ENCODE data around the gene A1CF.

DNA sequence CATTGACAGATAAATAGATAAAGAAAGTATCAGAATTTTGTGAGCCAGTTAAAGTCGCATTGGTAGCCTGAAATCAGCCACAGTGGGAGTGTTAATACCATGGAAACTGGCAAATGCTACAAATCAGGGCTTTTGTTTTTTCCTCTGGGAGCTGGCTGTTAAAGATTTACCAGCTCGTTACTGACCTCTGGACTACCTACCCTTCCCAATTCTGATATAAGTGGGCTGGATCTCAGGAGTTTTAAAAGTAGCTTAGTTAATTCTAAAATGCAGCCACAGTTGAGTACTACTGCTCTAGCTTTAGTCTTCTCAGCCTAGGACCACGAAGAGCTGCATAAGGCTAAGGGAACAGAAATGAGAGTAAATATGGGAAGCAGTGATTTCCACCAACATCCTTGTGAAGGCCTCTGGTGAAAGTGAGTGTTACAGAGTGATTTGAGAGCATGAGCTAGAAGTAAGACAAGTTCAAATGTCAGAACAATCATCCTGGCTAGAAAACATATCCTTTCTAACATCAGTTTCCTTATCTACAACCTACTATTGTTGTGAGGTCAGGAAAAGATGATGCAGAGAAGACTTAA lies 53.2 kb downstream of the A1CF start:
- TF ChIP-seq, protein P1, sequence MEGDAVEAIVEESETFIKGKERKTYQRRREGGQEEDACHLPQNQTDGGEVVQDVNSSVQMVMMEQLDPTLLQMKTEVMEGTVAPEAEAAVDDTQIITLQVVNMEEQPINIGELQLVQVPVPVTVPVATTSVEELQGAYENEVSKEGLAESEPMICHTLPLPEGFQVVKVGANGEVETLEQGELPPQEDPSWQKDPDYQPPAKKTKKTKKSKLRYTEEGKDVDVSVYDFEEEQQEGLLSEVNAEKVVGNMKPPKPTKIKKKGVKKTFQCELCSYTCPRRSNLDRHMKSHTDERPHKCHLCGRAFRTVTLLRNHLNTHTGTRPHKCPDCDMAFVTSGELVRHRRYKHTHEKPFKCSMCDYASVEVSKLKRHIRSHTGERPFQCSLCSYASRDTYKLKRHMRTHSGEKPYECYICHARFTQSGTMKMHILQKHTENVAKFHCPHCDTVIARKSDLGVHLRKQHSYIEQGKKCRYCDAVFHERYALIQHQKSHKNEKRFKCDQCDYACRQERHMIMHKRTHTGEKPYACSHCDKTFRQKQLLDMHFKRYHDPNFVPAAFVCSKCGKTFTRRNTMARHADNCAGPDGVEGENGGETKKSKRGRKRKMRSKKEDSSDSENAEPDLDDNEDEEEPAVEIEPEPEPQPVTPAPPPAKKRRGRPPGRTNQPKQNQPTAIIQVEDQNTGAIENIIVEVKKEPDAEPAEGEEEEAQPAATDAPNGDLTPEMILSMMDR (conservative IDR thresholded peaks at IDR 0.05; ENCODE audit: low read depth, low read length), result no peak
- TF ChIP-seq EZH2phosphoT487 (IDR thresholded peaks at IDR 0.05; ENCODE audit: borderline replicate concordance, low read length), result no peak
